ENCODE results near the gene ELMO1. TPM values are rescaled to one million over a fixed set of nuclear protein-coding genes. Genes with fewer than 3 reads are reported as not detected.

ELMO1 gene
- total and polyA plus RNA-seq, 10 of the 15 experiments (the other 5 are each of a cell fraction or from before 2014, with no cell fraction given), result 22.6 to 85.9 (median 56.6) TPM

GRCh38 chr7:37142958-37143357 is 305.7 kb downstream of the ELMO1 start:
- POLR2A ChIA-PET, result no interaction called here
- SMC1A ChIA-PET (ENCODE audit: uncharacterized antibody, unreplicated experiment), result no interaction called here
- no peak for DNase-seq (ENCODE audit: low read depth, low spot score)
- H3K27me3 ChIP-seq (replicated peaks in 1 of 2; ENCODE audit: control insufficient read depth in 2 of 2, insufficient read depth in 2 of 2, low read length in 1 of 2), result no peaks in the 10 kb centered on the region
- no peaks in the 10 kb centered on the region for H3K36me3 ChIP-seq (ENCODE audit: control insufficient read depth in 2 of 2, insufficient read depth in 2 of 2, low read length in 1 of 2)
- no TSS peak for BruUV-seq (replicated peaks)
- intact Hi-C loops (cut with micrococcal nuclease; ENCODE audit: unreplicated experiment), result no loop called here
- CTCF ChIA-PET, result interaction anchor here (0.7 kb wide), 1 partner anchor 248 kb away, joined by 3 read pairs; no protein-coding TSS in a partner anchor
- no peak overlapping the region for H3K4me3 ChIP-seq
- no peak overlapping the region for H3K4me2 ChIP-seq (ENCODE audit: control insufficient read depth, insufficient read depth)
- H3K79me2 ChIP-seq (ENCODE audit: control insufficient read depth, insufficient read depth, low read length), result no peaks in the 10 kb centered on the region
- no peak overlapping the region for H2AFZ ChIP-seq (ENCODE audit: control insufficient read depth, low read depth, low read length)
- 98% methylated on average over 3 of the region's 3 CpGs for WGBS (ENCODE audit: insufficient coverage, insufficient replicate concordance, low lambda C conversion rate, missing lambda C conversion rate)
- in situ Hi-C loops (cut with MboI), result no loop called here
- no peak for TF ChIP-seq RFX5 (IDR thresholded peaks at IDR 0.05; ENCODE audit: low read depth, low read length)
- no peak for TF ChIP-seq RBBP5 (conservative IDR thresholded peaks at IDR 0.05)
- TF ChIP-seq, protein P1, sequence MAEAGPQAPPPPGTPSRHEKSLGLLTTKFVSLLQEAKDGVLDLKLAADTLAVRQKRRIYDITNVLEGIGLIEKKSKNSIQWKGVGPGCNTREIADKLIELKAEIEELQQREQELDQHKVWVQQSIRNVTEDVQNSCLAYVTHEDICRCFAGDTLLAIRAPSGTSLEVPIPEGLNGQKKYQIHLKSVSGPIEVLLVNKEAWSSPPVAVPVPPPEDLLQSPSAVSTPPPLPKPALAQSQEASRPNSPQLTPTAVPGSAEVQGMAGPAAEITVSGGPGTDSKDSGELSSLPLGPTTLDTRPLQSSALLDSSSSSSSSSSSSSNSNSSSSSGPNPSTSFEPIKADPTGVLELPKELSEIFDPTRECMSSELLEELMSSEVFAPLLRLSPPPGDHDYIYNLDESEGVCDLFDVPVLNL (IDR thresholded peaks at IDR 0.05; ENCODE audit: low read depth, low read length), result no peak
- TF ChIP-seq EP300 (IDR thresholded peaks at IDR 0.05; ENCODE audit: borderline replicate concordance in 1 of 2, control insufficient read depth in 1 of 2, low read depth in 2 of 2, low read length in 2 of 2), result no peak
- no peak for TF ChIP-seq PML (IDR thresholded peaks at IDR 0.05; ENCODE audit: low read length)
- TF ChIP-seq IKZF1 (conservative IDR thresholded peaks at IDR 0.05), result no peak
- TF ChIP-seq KLF5 (IDR thresholded peaks at IDR 0.05; ENCODE audit: partially characterized antibody), result no peak
- TF ChIP-seq TCF3 (IDR thresholded peaks at IDR 0.05; ENCODE audit: borderline replicate concordance, insufficient read depth, low read depth, low read length), result no peak
- TF ChIP-seq MYB (IDR thresholded peaks at IDR 0.05; ENCODE audit: borderline replicate concordance, low read depth, low read length), result no peak
- TF ChIP-seq GATAD2B (conservative IDR thresholded peaks at IDR 0.05; ENCODE audit: low read depth), result no peak
- no peak for TF ChIP-seq SP1 (IDR thresholded peaks at IDR 0.05; ENCODE audit: low read depth, low read length)
- TF ChIP-seq ZNF622 (IDR thresholded peaks at IDR 0.05), result no peak
- no peak for TF ChIP-seq SIX5 (IDR thresholded peaks at IDR 0.05; ENCODE audit: low read depth, low read length, severe bottlenecking)
- no peak overlapping the region for H3K9ac ChIP-seq (ENCODE audit: control insufficient read depth, insufficient read depth, low read length)
- RAD21 ChIA-PET (ENCODE audit: unreplicated experiment), result no interaction called here
- no peak overlapping the region for H3K27ac ChIP-seq (ENCODE audit: control insufficient read depth, insufficient read depth)
- FAIRE-seq, result no peak
- no peaks in the 10 kb centered on the region for H3K4me1 ChIP-seq (ENCODE audit: control insufficient read depth, insufficient read depth, low read length)
- no peaks in the 10 kb centered on the region; the same call in 1 of the 3 replicates for H3K9me3 ChIP-seq (replicated peaks; ENCODE audit: control insufficient read depth, insufficient read depth, low read length)
- no peak for ATAC-seq
- no peaks in the 10 kb centered on the region for H4K20me1 ChIP-seq (ENCODE audit: control insufficient read depth, insufficient read depth)

Data from GM12878 (cell line).